IMR-90 (cell line): Measurements from ENCODE around the gene TNNI3K. TPM values are rescaled to one million over a fixed set of nuclear protein-coding genes. Genes with fewer than 3 reads are reported as not detected.

Experiments
- ATAC-seq: fragments of 200-7000 bp; cut with Tn5 transposase; 2 replicates; pipeline ENCODE4 v1.9.1; 2020; ENCODE audit warnings: low read depth, mild to moderate bottlenecking, moderate library complexity
- Bru-seq: library from RNA; stranded (reverse); fragments of 400-500 nt; gene quantifications from one replicate; lab custom pipeline; 2021; lab: Mats Ljungman, UMichigan
- BruChase-seq, 2 experiments: library from RNA; stranded (reverse); fragments of 400-500 nt; gene quantifications; one replicate each; lab custom pipeline; 2021; lab: Mats Ljungman, UMichigan
- BruUV-seq: library from RNA; stranded (reverse); fragments of 400-500 nt; replicated peaks from 2 replicates; lab custom pipeline; 2021; lab: Mats Ljungman, UMichigan
- CTCF ChIA-PET: fragments of 300-600 bp; formaldehyde crosslinking; extraction: SDS; loops from one replicate; lab custom pipeline; 2021; ENCODE audit warnings: antibody characterized with exemption; lab: Yijun Ruan, JAX
- POLR2A ChIA-PET: fragments of 300-600 bp; sonication (Branson Sonifier 250); formaldehyde crosslinking; loops from one replicate; lab custom pipeline; 2022; ENCODE audit warnings: antibody characterized with exemption; ENCODE audit not compliant: unreplicated experiment; lab: Charles Lee
- DNase-seq: peaks from one replicate; pipeline ENCODE4 v3.0.0; 2013
- H2AFZ ChIP-seq: replicated peaks from 2 replicates; pipeline ENCODE3; 2013; ENCODE audit warnings: low read length, mild to moderate bottlenecking; ENCODE audit not compliant: poor library complexity
- H2AK5ac ChIP-seq: 2 replicates; pipeline ENCODE4 v1.6.1; 2013; ENCODE audit warnings: low read depth, low read length, inconsistent platforms
- H2AK9ac ChIP-seq: replicated peaks from 2 replicates; pipeline ENCODE3; 2013; ENCODE audit warnings: mild to moderate bottlenecking, low read depth, low read length, moderate library complexity; ENCODE audit not compliant: poor library complexity
- H2BK120ac ChIP-seq: 2 replicates; pipeline ENCODE4 v1.6.1; 2013; ENCODE audit warnings: low read depth, low read length, inconsistent platforms
- H2BK15ac ChIP-seq: 3 replicates; pipeline ENCODE4 v1.6.1; 2013; ENCODE audit warnings: low read depth, low read length, inconsistent platforms
- H2BK20ac ChIP-seq: 2 replicates; pipeline ENCODE4 v1.6.1; 2013; ENCODE audit warnings: low read depth, mild to moderate bottlenecking, inconsistent platforms, low read length, moderate library complexity
- H2BK5ac ChIP-seq: 2 replicates; pipeline ENCODE4 v1.6.1; 2013; ENCODE audit warnings: mild to moderate bottlenecking, low read depth, low read length, inconsistent platforms; ENCODE audit not compliant: poor library complexity, severe bottlenecking
- H3K14ac ChIP-seq: replicated peaks from 2 replicates; pipeline ENCODE4 v1.6.1; 2013; ENCODE audit warnings: low read depth, low read length, inconsistent platforms
- H3K18ac ChIP-seq: 2 replicates; pipeline ENCODE4 v1.6.1; 2013; ENCODE audit warnings: low read depth, low read length, control low read depth
- H3K23ac ChIP-seq: 2 replicates; pipeline ENCODE4 v1.6.1; 2013; ENCODE audit warnings: low read depth, low read length, inconsistent platforms
- H3K27ac ChIP-seq: 2 replicates; pipeline ENCODE4 v1.5.1; 2013; ENCODE audit warnings: mild to moderate bottlenecking, control low read depth, low read length; ENCODE audit not compliant: insufficient read depth
- H3K27me3 ChIP-seq: 2 replicates; pipeline ENCODE4 v1.6.1; 2013; ENCODE audit warnings: low read length; ENCODE audit not compliant: control insufficient read depth, insufficient read depth
- H3K36me3 ChIP-seq: 2 replicates; pipeline ENCODE4 v1.6.1; 2013; ENCODE audit warnings: low read length, mixed read lengths; ENCODE audit not compliant: control insufficient read depth, insufficient read depth
- H3K4ac ChIP-seq: 2 replicates; pipeline ENCODE4 v1.6.1; 2013; ENCODE audit warnings: low read depth, low read length, inconsistent platforms
- H3K4me1 ChIP-seq: 2 replicates; pipeline ENCODE4 v1.6.1; 2013; ENCODE audit warnings: low read length, mixed read lengths; ENCODE audit not compliant: control insufficient read depth, insufficient read depth
- H3K4me2 ChIP-seq: 2 replicates; pipeline ENCODE4 v1.6.1; 2013; ENCODE audit warnings: low read depth, mild to moderate bottlenecking, control low read depth, low read length, moderate library complexity
- H3K4me3 ChIP-seq: 2 replicates; pipeline ENCODE4 v1.5.1; 2013; ENCODE audit warnings: low read depth, mild to moderate bottlenecking, control low read depth, low read length, moderate library complexity; ENCODE audit not compliant: insufficient read depth
- H3K56ac ChIP-seq: 2 replicates; pipeline ENCODE4 v1.6.1; 2013; ENCODE audit warnings: low read length, inconsistent platforms; ENCODE audit not compliant: insufficient read depth; ENCODE audit errors: extremely low read depth
- H3K79me1 ChIP-seq, 2 experiments: 2 replicates each; pipeline ENCODE4 v1.6.1; 2013; ENCODE audit warnings: low read length in 2 of 2, inconsistent platforms in 1 of 2, low read depth in 1 of 2
- H3K9ac ChIP-seq: 2 replicates; pipeline ENCODE4 v1.6.1; 2013; ENCODE audit warnings: low read depth, low read length, control low read depth
- H3K9me1 ChIP-seq: 2 replicates; pipeline ENCODE4 v1.6.1; 2013; ENCODE audit warnings: low read length, inconsistent platforms; ENCODE audit not compliant: insufficient read depth
- H3K9me3 ChIP-seq: 2 replicates; pipeline ENCODE4 v1.6.1; 2013; ENCODE audit warnings: low read length; ENCODE audit not compliant: control insufficient read depth, insufficient read depth
- H4K20me1 ChIP-seq: 2 replicates; pipeline ENCODE4 v1.6.1; 2013; ENCODE audit warnings: low read length, inconsistent platforms; ENCODE audit not compliant: insufficient read depth
- H4K5ac ChIP-seq: 2 replicates; pipeline ENCODE4 v1.6.1; 2013; ENCODE audit warnings: mild to moderate bottlenecking, low read depth, low read length, control low read depth
- H4K8ac ChIP-seq, 2 experiments: 2 replicates each; pipeline ENCODE4 v1.6.1; 2013; ENCODE audit warnings: low read depth in 2 of 2, low read length in 2 of 2, control low read depth in 1 of 2, inconsistent platforms in 1 of 2
- H4K91ac ChIP-seq: 2 replicates; pipeline ENCODE4 v1.6.1; 2013; ENCODE audit warnings: low read depth, low read length, inconsistent platforms; ENCODE audit not compliant: insufficient read depth
- BHLHE40 ChIP-seq: fragments of 150-350 bp; IDR thresholded peaks from 2 replicates; pipeline ENCODE4 v1.6.1; 2016; ENCODE audit warnings: mild to moderate bottlenecking, low read depth, low read length
- CEBPB ChIP-seq: IDR thresholded peaks from 2 replicates; pipeline ENCODE4 v1.6.1; 2012; ENCODE audit warnings: low read depth, low read length, improper control_type of control experiment
- CHD1 ChIP-seq: IDR thresholded peaks from 2 replicates; pipeline ENCODE4 v1.6.1; 2012; ENCODE audit warnings: low read depth, low read length, improper control_type of control experiment
- FOS ChIP-seq: fragments of 150-350 bp; IDR thresholded peaks from 2 replicates; pipeline ENCODE4 v1.6.1; 2016; ENCODE audit warnings: low read depth, low read length
- MAFK ChIP-seq: IDR thresholded peaks from 2 replicates; pipeline ENCODE4 v1.6.1; 2012; ENCODE audit warnings: low read depth, low read length, improper control_type of control experiment
- MAZ ChIP-seq: IDR thresholded peaks from 2 replicates; pipeline ENCODE4 v1.6.1; 2012; ENCODE audit warnings: low read depth, mild to moderate bottlenecking, low read length, improper control_type of control experiment, moderate library complexity, borderline replicate concordance
- MXI1 ChIP-seq: IDR thresholded peaks from 2 replicates; pipeline ENCODE4 v1.6.1; 2012; ENCODE audit warnings: low read depth, mild to moderate bottlenecking, low read length, moderate library complexity, borderline replicate concordance
- NFE2L2 ChIP-seq: fragments of 150-350 bp; IDR thresholded peaks from 2 replicates; pipeline ENCODE4 v1.6.1; 2016; ENCODE audit warnings: low read depth, mild to moderate bottlenecking, low read length
- RAD21 ChIP-seq: IDR thresholded peaks from 2 replicates; pipeline ENCODE4 v1.6.1; 2012; ENCODE audit warnings: low read length, improper control_type of control experiment
- RCOR1 ChIP-seq: IDR thresholded peaks from 2 replicates; pipeline ENCODE4 v1.6.1; 2012; ENCODE audit warnings: mild to moderate bottlenecking, low read length, improper control_type of control experiment; ENCODE audit not compliant: insufficient replicate concordance
- SMC3 ChIP-seq: fragments of 150-350 bp; IDR thresholded peaks from 2 replicates; pipeline ENCODE4 v1.6.1; 2016; ENCODE audit warnings: low read depth, mild to moderate bottlenecking, antibody characterized with exemption, low read length, moderate library complexity
- WGBS, 2 experiments: methylation state at CpG; one replicate each; pipeline versions ENCODE4 v1.1.5 to v1.1.7; 2013; ENCODE audit warnings: missing lambda C conversion rate in 2 of 2; ENCODE audit not compliant: insufficient read length in 1 of 2; ENCODE audit errors: extremely low coverage in 2 of 2; 5-methylcytosine and 5-hydroxymethylcytosine counted together
- dilution Hi-C: fragments of 300-500 bp; cut with HindIII; formaldehyde crosslinking; loops from one replicate; pipeline ENCODE4 v1.14.3; 2018; ENCODE audit warnings: low sequenced_read_pairs; ENCODE audit not compliant: unreplicated experiment
- in situ Hi-C: fragments of 300-500 bp; cut with MboI; formaldehyde crosslinking; loops from 3 replicates; pipeline ENCODE4 v1.14.3; 2019; ENCODE audit warnings: low sequenced_read_pairs, inconsistent platforms, mixed read lengths
- intact Hi-C: fragments of 100-400 bp; cut with micrococcal nuclease; formaldehyde crosslinking; loops from 2 replicates; pipeline ENCODE4 v1.10.0; 2022
- long read RNA-seq: library from polyadenylated mRNA; unstranded; transcript quantifications from one replicate; pipeline ENCODE4 v2.0.0, GENCODE V29; 2021; ENCODE audit not compliant: unreplicated experiment
- polyA plus RNA-seq, 3 experiments: library from polyadenylated mRNA; depleted of rRNA; stranded (reverse); fragments of >200 nt; gene quantifications; 2 replicates each; pipeline ENCODE4 v1.2.3, GENCODE V29; 2012; ENCODE audit warnings: low replicate concordance in 1 of 3
- total RNA-seq: library from RNA; depleted of rRNA; stranded (reverse); fragments of >200 nt; gene quantifications from 2 replicates; pipeline ENCODE4 v1.2.3, GENCODE V29; 2012; rRNA removed
- TF ChIP-seq, protein P1 (sequence below): fragments of 150-350 bp; IDR thresholded peaks from 2 replicates; pipeline ENCODE4 v1.6.1; 2016; ENCODE audit warnings: low read depth, mild to moderate bottlenecking, low read length, moderate library complexity, borderline replicate concordance
- TF ChIP-seq, protein P2 (sequence below): fragments of 150-350 bp; IDR thresholded peaks from 2 replicates; pipeline ENCODE4 v1.6.1; 2017; ENCODE audit warnings: mild to moderate bottlenecking, antibody characterized with exemption, low read length, low read depth

Gene TNNI3K, protein sequence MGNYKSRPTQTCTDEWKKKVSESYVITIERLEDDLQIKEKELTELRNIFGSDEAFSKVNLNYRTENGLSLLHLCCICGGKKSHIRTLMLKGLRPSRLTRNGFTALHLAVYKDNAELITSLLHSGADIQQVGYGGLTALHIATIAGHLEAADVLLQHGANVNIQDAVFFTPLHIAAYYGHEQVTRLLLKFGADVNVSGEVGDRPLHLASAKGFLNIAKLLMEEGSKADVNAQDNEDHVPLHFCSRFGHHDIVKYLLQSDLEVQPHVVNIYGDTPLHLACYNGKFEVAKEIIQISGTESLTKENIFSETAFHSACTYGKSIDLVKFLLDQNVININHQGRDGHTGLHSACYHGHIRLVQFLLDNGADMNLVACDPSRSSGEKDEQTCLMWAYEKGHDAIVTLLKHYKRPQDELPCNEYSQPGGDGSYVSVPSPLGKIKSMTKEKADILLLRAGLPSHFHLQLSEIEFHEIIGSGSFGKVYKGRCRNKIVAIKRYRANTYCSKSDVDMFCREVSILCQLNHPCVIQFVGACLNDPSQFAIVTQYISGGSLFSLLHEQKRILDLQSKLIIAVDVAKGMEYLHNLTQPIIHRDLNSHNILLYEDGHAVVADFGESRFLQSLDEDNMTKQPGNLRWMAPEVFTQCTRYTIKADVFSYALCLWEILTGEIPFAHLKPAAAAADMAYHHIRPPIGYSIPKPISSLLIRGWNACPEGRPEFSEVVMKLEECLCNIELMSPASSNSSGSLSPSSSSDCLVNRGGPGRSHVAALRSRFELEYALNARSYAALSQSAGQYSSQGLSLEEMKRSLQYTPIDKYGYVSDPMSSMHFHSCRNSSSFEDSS
- 0.28 and 0.90 TPM in 2 replicates for total RNA-seq
- polyA plus RNA-seq (2012; rRNA removed), result 0.49 and 1.3 TPM in 2 replicates
- 0.20 and 0.31 TPM in 2 replicates for polyA plus RNA-seq (2012; cell fraction: cytosol; rRNA removed)
- 0.78 and 3.6 TPM in 2 replicates for polyA plus RNA-seq (2012; cell fraction: nucleus; rRNA removed; ENCODE audit: low replicate concordance)
- Bru-seq, nascent RNA, result percentile 18 among the genes with signal in this experiment
- percentile 27 among the genes with signal in this experiment for BruChase-seq, experiment 1, labeled RNA remaining after a 6-hour chase
- BruChase-seq, experiment 2, labeled RNA remaining after a 2-hour chase, result percentile 33 among the genes with signal in this experiment
- long read RNA-seq, result 0 reads

GRCh38 chr1:74235153-74235552 lies at the start of gene TNNI3K:
TNNI3K (plus strand) TSS chr1:74235387; CDS start chr1:74235452, 65 bp downstream.
- Histone ChIP-seq H4K8ac (no peak within 1 kb of the TSS), H3K56ac (no peak within 1 kb of the TSS), H2AFZ (no peak within 1 kb of the TSS), H2BK20ac (no peak within 1 kb of the TSS), H2BK5ac (no peak within 1 kb of the TSS), H3K4me1 (no peaks in the 10 kb centered on the region), H2AK9ac (no peak within 1 kb of the TSS), H3K27ac (no peak within 1 kb of the TSS), H3K23ac (no peak within 1 kb of the TSS), H3K4me2 (no peak within 1 kb of the TSS), H4K5ac (no peak within 1 kb of the TSS), H4K20me1 (no peaks in the 10 kb centered on the region), H3K9ac (no peak within 1 kb of the TSS), H3K27me3 (no peaks in the 10 kb centered on the region), H3K4ac (no peak within 1 kb of the TSS), H3K9me1 (no peaks in the 10 kb centered on the region), H3K79me1 (no peaks in the 10 kb centered on the region), H4K91ac (no peak within 1 kb of the TSS), H3K36me3 (no peaks in the 10 kb centered on the region), H2AK5ac (no peak within 1 kb of the TSS), H2BK15ac (no peak within 1 kb of the TSS), H3K4me3 (no peak within 1 kb of the TSS), H2BK120ac (no peak within 1 kb of the TSS), H3K18ac (no peak within 1 kb of the TSS), H3K14ac (no peak within 1 kb of the TSS), H3K9me3 (no peaks in the 10 kb centered on the region)
- dilution Hi-C loops (no loop called here), in situ Hi-C loops (no loop called here), intact Hi-C loops (no loop called here)
- no peak for DNase-seq
- ChIA-PET CTCF (interaction anchor here (0.6 kb wide), 1 partner anchor 10 kb away, joined by 3 read pairs; no protein-coding TSS in a partner anchor), POLR2A (no interaction called here)
- WGBS, 2 experiments, result no CpG with 5 or more reads among the region's 2 CpGs
- no peak for TF ChIP-seq CHD1
- TF ChIP-seq MAFK, result no peak
- TF ChIP-seq BHLHE40, result no peak
- no peak for TF ChIP-seq CEBPB
- no peak for TF ChIP-seq MAZ
- TF ChIP-seq RAD21, result no peak
- no peak for TF ChIP-seq NFE2L2
- TF ChIP-seq, protein P1, sequence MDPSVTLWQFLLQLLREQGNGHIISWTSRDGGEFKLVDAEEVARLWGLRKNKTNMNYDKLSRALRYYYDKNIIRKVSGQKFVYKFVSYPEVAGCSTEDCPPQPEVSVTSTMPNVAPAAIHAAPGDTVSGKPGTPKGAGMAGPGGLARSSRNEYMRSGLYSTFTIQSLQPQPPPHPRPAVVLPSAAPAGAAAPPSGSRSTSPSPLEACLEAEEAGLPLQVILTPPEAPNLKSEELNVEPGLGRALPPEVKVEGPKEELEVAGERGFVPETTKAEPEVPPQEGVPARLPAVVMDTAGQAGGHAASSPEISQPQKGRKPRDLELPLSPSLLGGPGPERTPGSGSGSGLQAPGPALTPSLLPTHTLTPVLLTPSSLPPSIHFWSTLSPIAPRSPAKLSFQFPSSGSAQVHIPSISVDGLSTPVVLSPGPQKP, result no peak
- TF ChIP-seq SMC3, result no peak
- no peak for TF ChIP-seq FOS
- no peak for TF ChIP-seq MXI1
- no peak for TF ChIP-seq RCOR1
- TF ChIP-seq, protein P2, sequence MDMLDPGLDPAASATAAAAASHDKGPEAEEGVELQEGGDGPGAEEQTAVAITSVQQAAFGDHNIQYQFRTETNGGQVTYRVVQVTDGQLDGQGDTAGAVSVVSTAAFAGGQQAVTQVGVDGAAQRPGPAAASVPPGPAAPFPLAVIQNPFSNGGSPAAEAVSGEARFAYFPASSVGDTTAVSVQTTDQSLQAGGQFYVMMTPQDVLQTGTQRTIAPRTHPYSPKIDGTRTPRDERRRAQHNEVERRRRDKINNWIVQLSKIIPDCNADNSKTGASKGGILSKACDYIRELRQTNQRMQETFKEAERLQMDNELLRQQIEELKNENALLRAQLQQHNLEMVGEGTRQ, result no peak
- no TSS peak for BruUV-seq
- no peak for ATAC-seq
